ENCODE results near the gene HOOK1. TPM values are rescaled to one million over a fixed set of nuclear protein-coding genes. Genes with fewer than 3 reads are reported as not detected.
A peak's percentile ranks its signal among the peaks of the same experiment; 100 is the strongest.

The HOOK1 gene
- polyA plus RNA-seq (2013, experiment 1 of 2), result not detected
- not detected for polyA plus RNA-seq (2013, experiment 2 of 2)

GRCh38 chr1:59814901-59815825 is at the start of gene HOOK1:
Gene HOOK1, plus strand, starts transcription at chr1:59814949. Its CDS starts 169 bp downstream, at chr1:59815118.
- DNase-seq, result no peak
- H2BK5ac ChIP-seq (ENCODE audit: low read depth, low read length, poor library complexity, severe bottlenecking), result no peak within 1 kb of the TSS
- no peak within 1 kb of the TSS for H2BK15ac ChIP-seq (ENCODE audit: low read depth, poor library complexity, severe bottlenecking)
- no peak within 1 kb of the TSS for H3K27ac ChIP-seq (ENCODE audit: low read length, poor library complexity, severe bottlenecking)
- no peak within 1 kb of the TSS for H3K9ac ChIP-seq (ENCODE audit: low read length)
- H3K36me3 ChIP-seq (ENCODE audit: control insufficient read depth in 1 of 2, insufficient read depth in 2 of 2, low read depth in 1 of 2, low read length in 2 of 2), result no peaks in the 10 kb centered on the region
- H2BK12ac ChIP-seq (ENCODE audit: low read length in 2 of 2), result no peak within 1 kb of the TSS
- peaks cover 0 to 47% of the 10 kb centered on the region in 2 experiments for H3K27me3 ChIP-seq (ENCODE audit: control insufficient read depth in 1 of 2, insufficient read depth in 1 of 2, low read length in 2 of 2)
- peak within 1 kb of the TSS; percentile 61 for H2AFZ ChIP-seq (ENCODE audit: low read depth, low read length)
- no peak within 1 kb of the TSS for H3K14ac ChIP-seq (ENCODE audit: low read length in 2 of 2)
- peak within 1 kb of the TSS; percentile 34 to 91 for H3K4me3 ChIP-seq (ENCODE audit: insufficient read depth in 1 of 2, low read depth in 1 of 2, low read length in 2 of 2)
- 8% methylated on average over 45 of the region's 71 CpGs for WGBS
- H3K79me1 ChIP-seq (replicated peaks; ENCODE audit: low read length, poor library complexity, severe bottlenecking), result peaks cover 7% of the 10 kb centered on the region
- no peak within 1 kb of the TSS for H3K18ac ChIP-seq (ENCODE audit: low read depth in 1 of 2, low read length in 2 of 2)
- no peak within 1 kb of the TSS for H2BK120ac ChIP-seq (ENCODE audit: low read depth, low read length)
- no peak within 1 kb of the TSS for H4K8ac ChIP-seq (ENCODE audit: low read length)
- H3K9me3 ChIP-seq (ENCODE audit: control insufficient read depth, low read length), result no peaks in the 10 kb centered on the region
- H3K4ac ChIP-seq (ENCODE audit: low read depth in 1 of 2, low read length in 2 of 2), result no peak within 1 kb of the TSS
- peak within 1 kb of the TSS in 1 of 2 experiments; percentile 63 for H3K23ac ChIP-seq (ENCODE audit: low read length in 2 of 2)
- H3K4me2 ChIP-seq (ENCODE audit: low read length, poor library complexity, severe bottlenecking), result peak within 1 kb of the TSS; percentile 96
- no peak within 1 kb of the TSS for H4K91ac ChIP-seq (ENCODE audit: low read length)
- peaks cover 14% of the 10 kb centered on the region for H3K4me1 ChIP-seq (ENCODE audit: control insufficient read depth, insufficient read depth, low read depth, low read length)
- peak within 1 kb of the TSS; percentile 35 for H2AK5ac ChIP-seq (ENCODE audit: low read length, severe bottlenecking)

- Histone ChIP-seq H3K4me1 (ENCODE audit: control insufficient read depth, insufficient read depth, low read depth, low read length) (peaks cover 4% of the 10 kb centered on the region), H3K27ac (ENCODE audit: low read length, poor library complexity, severe bottlenecking) (no peak overlapping the region), H2BK12ac (ENCODE audit: low read length in 2 of 2) (no peak overlapping the region), H3K18ac (ENCODE audit: low read depth in 1 of 2, low read length in 2 of 2) (peak overlapping the region in 1 of 2 experiments; percentile 2), H3K4me2 (ENCODE audit: low read length, poor library complexity, severe bottlenecking) (no peak overlapping the region), H2BK5ac (ENCODE audit: low read depth, low read length, poor library complexity, severe bottlenecking) (no peak overlapping the region), H3K4ac (ENCODE audit: low read depth in 1 of 2, low read length in 2 of 2) (no peak overlapping the region), H3K9ac (ENCODE audit: low read length) (no peak overlapping the region), H4K8ac (ENCODE audit: low read length) (no peak overlapping the region), H2BK15ac (ENCODE audit: low read depth, poor library complexity, severe bottlenecking) (no peak overlapping the region), H2AFZ (ENCODE audit: low read depth, low read length) (no peak overlapping the region), H3K9me3 (ENCODE audit: control insufficient read depth, low read length) (no peaks in the 10 kb centered on the region), H3K27me3 (ENCODE audit: control insufficient read depth in 1 of 2, insufficient read depth in 1 of 2, low read length in 2 of 2) (no peaks in the 10 kb centered on the region), H2BK120ac (ENCODE audit: low read depth, low read length) (no peak overlapping the region), H3K36me3 (ENCODE audit: control insufficient read depth in 1 of 2, insufficient read depth in 2 of 2, low read depth in 1 of 2, low read length in 2 of 2) (no peaks in the 10 kb centered on the region), H3K4me3 (ENCODE audit: insufficient read depth in 1 of 2, low read depth in 1 of 2, low read length in 2 of 2) (no peak overlapping the region), H3K79me1 (replicated peaks; ENCODE audit: low read length, poor library complexity, severe bottlenecking) (no peaks in the 10 kb centered on the region), H3K14ac (ENCODE audit: low read length in 2 of 2) (no peak overlapping the region), H4K91ac (ENCODE audit: low read length) (no peak overlapping the region), H2AK5ac (ENCODE audit: low read length, severe bottlenecking) (no peak overlapping the region), H3K23ac (ENCODE audit: low read length in 2 of 2) (no peak overlapping the region)
- WGBS, result 91% methylated on average over 2 of the region's 5 CpGs
- DNase-seq, result no peak
Measured at GRCh38 chr1:59765011-59765730, 49.6 kb upstream of the HOOK1 start.

DNA sequence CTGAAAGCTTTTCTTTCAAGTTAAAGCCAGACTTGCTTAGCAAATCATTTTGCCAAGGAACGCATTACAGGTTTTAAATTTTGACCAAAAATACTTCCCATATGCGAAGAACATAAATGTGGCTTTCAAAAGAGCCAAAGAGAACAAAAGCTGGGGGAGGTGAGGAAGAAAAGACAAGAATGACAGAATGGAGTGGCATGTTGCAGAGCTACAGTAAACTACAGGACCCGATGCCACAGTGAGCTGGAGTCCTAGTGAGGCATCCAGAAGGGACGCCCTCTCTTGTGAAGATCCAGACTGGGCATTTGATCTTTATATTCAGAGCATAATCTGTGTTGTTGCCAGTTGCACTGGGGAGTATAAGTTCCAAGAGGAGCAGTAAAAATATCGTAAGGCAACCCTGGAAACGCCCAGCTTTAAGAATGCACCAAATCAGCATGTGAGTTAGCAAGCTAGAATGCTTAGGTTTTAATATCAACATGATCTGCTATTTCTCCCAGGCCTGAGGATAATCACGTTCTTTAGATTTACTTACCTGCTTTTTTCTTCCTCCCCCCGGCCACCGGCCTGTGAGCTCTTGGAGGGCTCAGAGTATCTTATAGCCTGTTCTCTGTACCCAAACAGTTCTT is 48.4 kb upstream of the HOOK1 start:
- Histone ChIP-seq H3K9me3 (ENCODE audit: control insufficient read depth, low read length) (no peaks in the 10 kb centered on the region), H3K9ac (ENCODE audit: low read length) (peak overlapping the region; percentile 24), H2BK120ac (ENCODE audit: low read depth, low read length) (no peak overlapping the region), H3K4ac (ENCODE audit: low read depth in 1 of 2, low read length in 2 of 2) (no peak overlapping the region), H3K27me3 (ENCODE audit: control insufficient read depth in 1 of 2, insufficient read depth in 1 of 2, low read length in 2 of 2) (no peaks in the 10 kb centered on the region), H3K36me3 (ENCODE audit: control insufficient read depth in 1 of 2, insufficient read depth in 2 of 2, low read depth in 1 of 2, low read length in 2 of 2) (no peaks in the 10 kb centered on the region), H3K4me2 (ENCODE audit: low read length, poor library complexity, severe bottlenecking) (no peak overlapping the region), H2BK15ac (ENCODE audit: low read depth, poor library complexity, severe bottlenecking) (no peak overlapping the region), H3K18ac (ENCODE audit: low read depth in 1 of 2, low read length in 2 of 2) (no peak overlapping the region), H2AK5ac (ENCODE audit: low read length, severe bottlenecking) (no peak overlapping the region), H2BK12ac (ENCODE audit: low read length in 2 of 2) (no peak overlapping the region), H3K27ac (ENCODE audit: low read length, poor library complexity, severe bottlenecking) (no peak overlapping the region), H2AFZ (ENCODE audit: low read depth, low read length) (no peak overlapping the region), H3K4me3 (ENCODE audit: insufficient read depth in 1 of 2, low read depth in 1 of 2, low read length in 2 of 2) (no peak overlapping the region), H3K79me1 (replicated peaks; ENCODE audit: low read length, poor library complexity, severe bottlenecking) (no peaks in the 10 kb centered on the region), H2BK5ac (ENCODE audit: low read depth, low read length, poor library complexity, severe bottlenecking) (no peak overlapping the region), H4K8ac (ENCODE audit: low read length) (no peak overlapping the region), H3K4me1 (ENCODE audit: control insufficient read depth, insufficient read depth, low read depth, low read length) (peaks cover 4% of the 10 kb centered on the region), H4K91ac (ENCODE audit: low read length) (no peak overlapping the region), H3K23ac (ENCODE audit: low read length in 2 of 2) (no peak overlapping the region), H3K14ac (ENCODE audit: low read length in 2 of 2) (no peak overlapping the region)
- WGBS, result 81% methylated on average over 9 of the region's 9 CpGs
- no peak for DNase-seq

DNA sequence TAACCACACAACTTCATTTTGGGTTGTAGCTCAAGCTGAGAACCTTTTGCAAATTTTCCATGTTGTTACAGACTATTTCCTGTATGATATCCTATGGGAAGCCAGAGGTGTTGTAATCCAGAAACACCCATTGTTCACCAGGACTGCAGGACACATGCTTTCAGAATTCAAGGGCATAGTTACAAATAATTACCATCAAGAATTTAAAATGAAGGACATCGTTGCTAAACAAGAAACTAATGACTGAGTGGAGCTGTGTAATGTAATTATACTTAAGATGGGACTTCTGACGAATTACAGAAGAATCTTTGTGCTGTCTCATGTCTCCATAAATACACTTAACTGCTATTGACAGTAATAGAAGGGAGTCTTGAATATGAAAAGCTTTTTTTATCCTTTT is 47.6 kb upstream of the HOOK1 start:
- Histone ChIP-seq H3K36me3 (ENCODE audit: control insufficient read depth in 1 of 2, insufficient read depth in 2 of 2, low read depth in 1 of 2, low read length in 2 of 2) (no peaks in the 10 kb centered on the region), H3K4ac (ENCODE audit: low read depth in 1 of 2, low read length in 2 of 2) (no peak overlapping the region), H2AFZ (ENCODE audit: low read depth, low read length) (no peak overlapping the region), H2BK5ac (ENCODE audit: low read depth, low read length, poor library complexity, severe bottlenecking) (no peak overlapping the region), H3K4me2 (ENCODE audit: low read length, poor library complexity, severe bottlenecking) (no peak overlapping the region), H3K9me3 (ENCODE audit: control insufficient read depth, low read length) (no peaks in the 10 kb centered on the region), H3K18ac (ENCODE audit: low read depth in 1 of 2, low read length in 2 of 2) (no peak overlapping the region), H3K4me1 (ENCODE audit: control insufficient read depth, insufficient read depth, low read depth, low read length) (peaks cover 4% of the 10 kb centered on the region), H3K79me1 (replicated peaks; ENCODE audit: low read length, poor library complexity, severe bottlenecking) (no peaks in the 10 kb centered on the region), H4K91ac (ENCODE audit: low read length) (no peak overlapping the region), H3K27ac (ENCODE audit: low read length, poor library complexity, severe bottlenecking) (no peak overlapping the region), H3K27me3 (ENCODE audit: control insufficient read depth in 1 of 2, insufficient read depth in 1 of 2, low read length in 2 of 2) (no peaks in the 10 kb centered on the region), H3K23ac (ENCODE audit: low read length in 2 of 2) (no peak overlapping the region), H4K8ac (ENCODE audit: low read length) (no peak overlapping the region), H2BK12ac (ENCODE audit: low read length in 2 of 2) (no peak overlapping the region), H3K14ac (ENCODE audit: low read length in 2 of 2) (no peak overlapping the region), H2AK5ac (ENCODE audit: low read length, severe bottlenecking) (no peak overlapping the region), H3K4me3 (ENCODE audit: insufficient read depth in 1 of 2, low read depth in 1 of 2, low read length in 2 of 2) (no peak overlapping the region), H3K9ac (ENCODE audit: low read length) (no peak overlapping the region), H2BK120ac (ENCODE audit: low read depth, low read length) (no peak overlapping the region), H2BK15ac (ENCODE audit: low read depth, poor library complexity, severe bottlenecking) (no peak overlapping the region)
- WGBS, result no CpG with 5 or more reads among the region's 2 CpGs
- DNase-seq, result peak; percentile 33
